Measurements from ENCODE around the gene BFSP1. TPM values are rescaled to one million over a fixed set of nuclear protein-coding genes. Genes with fewer than 3 reads are reported as not detected.

Gene BFSP1
- total and polyA plus RNA-seq, 2 of the 8 experiments (the other 6 are each of a cell fraction or from before 2014, with no cell fraction given): 1.5 to 2.5 TPM

- no peak overlapping the region for H2BK15ac ChIP-seq (ENCODE audit: low read length)
- H3K9ac ChIP-seq (replicated peaks in 1 of 4; ENCODE audit: extremely low read depth in 1 of 4, low read depth in 3 of 4, low read length in 3 of 4): no peak overlapping the region
- no peak overlapping the region for H3K18ac ChIP-seq (ENCODE audit: extremely low read depth, low read length)
- no peaks in the 10 kb centered on the region for H3K23me2 ChIP-seq (ENCODE audit: low read depth, low read length)
- H2BK5ac ChIP-seq (ENCODE audit: low read depth, low read length): no peak overlapping the region
- H3K4ac ChIP-seq (replicated peaks; ENCODE audit: insufficient read length, low read depth, low read length): no peak overlapping the region
- H3K27ac ChIP-seq (ENCODE audit: low read depth, low read length): no peak overlapping the region
- peaks cover 0 to 1% (median 0%) of the 10 kb centered on the region in 4 experiments; a peak in 1 of 7 replicates for H3K27me3 ChIP-seq (replicated peaks in 1 of 4; ENCODE audit: control insufficient read depth in 3 of 4, extremely low read depth in 1 of 4, insufficient read depth in 3 of 4, low read length in 3 of 4)
- H3K79me1 ChIP-seq (ENCODE audit: low read depth, low read length): no peaks in the 10 kb centered on the region
- no peak overlapping the region for H3K4me3 ChIP-seq (ENCODE audit: extremely low read depth in 1 of 4, insufficient read depth in 2 of 4, low read depth in 3 of 4, low read length in 4 of 4)
- no peaks in the 10 kb centered on the region for H3K36me3 ChIP-seq (ENCODE audit: control insufficient read depth in 2 of 4, insufficient read depth in 4 of 4, low read length in 3 of 4)
- FAIRE-seq (no peak), DNase-seq (ENCODE audit: low read depth in 1 of 2, low spot score in 2 of 2) (peak in 1 of 2 experiments; percentile 7)
- no peaks in the 10 kb centered on the region for H3K9me3 ChIP-seq (ENCODE audit: insufficient read depth in 2 of 2, low read depth in 1 of 2, low read length in 1 of 2)
- no peaks in the 10 kb centered on the region for H3K79me2 ChIP-seq (ENCODE audit: control insufficient read depth in 1 of 2, insufficient read depth in 2 of 2, low read length in 2 of 2)
- no peak overlapping the region for H2AK5ac ChIP-seq (ENCODE audit: low read depth, low read length)
- no peak overlapping the region for H3K14ac ChIP-seq (ENCODE audit: insufficient read length)
- H3K4me2 ChIP-seq (ENCODE audit: insufficient read depth in 1 of 2, low read depth in 2 of 2, low read length in 2 of 2): no peak overlapping the region
- no peaks in the 10 kb centered on the region for H4K20me1 ChIP-seq (replicated peaks in 1 of 2; ENCODE audit: control insufficient read depth in 1 of 2, insufficient read depth in 2 of 2, low read length in 2 of 2)
- H3K56ac ChIP-seq (replicated peaks; ENCODE audit: insufficient read length, low read depth, low read length): no peak overlapping the region
- H4K8ac ChIP-seq (ENCODE audit: extremely low read depth, insufficient read depth, low read length): no peak overlapping the region
- H2BK12ac ChIP-seq (ENCODE audit: low read depth, low read length): no peak overlapping the region
- no peak overlapping the region for H2BK20ac ChIP-seq (ENCODE audit: low read length)
- H4K91ac ChIP-seq (replicated peaks; ENCODE audit: insufficient read length, low read length): no peak overlapping the region
- peak; percentile 30; the same call in 1 of the 2 replicates for TF ChIP-seq MAFK (IDR thresholded peaks at IDR 0.05; ENCODE audit: low read depth, low read length)
- TF ChIP-seq MAX (IDR thresholded peaks at IDR 0.05): no peak
- no peak for TF ChIP-seq KDM1A (IDR thresholded peaks at IDR 0.05; ENCODE audit: borderline replicate concordance, low read length)
- POLR2A ChIA-PET (ENCODE audit: partially characterized antibody): no interaction called here
- no peak overlapping the region for H4K5ac ChIP-seq (ENCODE audit: insufficient read length, low read depth, low read length)
- no peak overlapping the region for H3K23ac ChIP-seq (ENCODE audit: insufficient read length)
- H3K4me1 ChIP-seq (replicated peaks in 1 of 4; ENCODE audit: control insufficient read depth in 3 of 4, insufficient read depth in 4 of 4, low read length in 3 of 4): no peaks in the 10 kb centered on the region
- H2AFZ ChIP-seq (ENCODE audit: low read length): no peak overlapping the region
- no peak overlapping the region for H2BK120ac ChIP-seq (replicated peaks; ENCODE audit: low read depth, low read length)
- 89% methylated on average over 2 of the region's 2 CpGs; no CpG with 5 or more reads in 1 of the 2 experiments for WGBS, 2 experiments (ENCODE audit: extremely low coverage in 1 of 2, insufficient coverage in 1 of 2, insufficient read length in 1 of 2, insufficient replicate concordance in 2 of 2, low coverage in 1 of 2, low lambda C conversion rate in 2 of 2, missing lambda C conversion rate in 1 of 2)
- CTCF ChIA-PET (ENCODE audit: partially characterized antibody): interaction anchor here (1.0 to 1.7 kb wide), 3 partner anchors 9 to 657 kb away, joined by 3 to 6 read pairs (median 4); no protein-coding TSS in a partner anchor
Measured at GRCh38 chr20:17460119-17460518, 71.1 kb downstream of the BFSP1 start.
